Ovary (tissue), 3 donors: ENCODE results near the gene ABHD12.

Source experiments
- CTCF ChIP-seq, 3 donors: fragments of 450-650 bp in 2 of 3; fragments of 200-600 bp in 1 of 3; IDR thresholded peaks; one replicate each; pipeline versions ENCODE4 v1.5.1 to v1.8.0; 2016 to 2022; ENCODE audit warnings: antibody characterized with exemption in 3 of 3, mild to moderate bottlenecking in 1 of 3
- EP300 ChIP-seq: sonication (generic); formaldehyde crosslinking; IDR thresholded peaks from one replicate; pipeline ENCODE4 v1.6.1; 2017; ENCODE audit warnings: antibody characterized with exemption
- POLR2A ChIP-seq: fragments of 450-650 bp; IDR thresholded peaks from one replicate; pipeline ENCODE4 v1.6.1; 2017; ENCODE audit warnings: antibody characterized with exemption, mild to moderate bottlenecking, moderate library complexity
- donor health status: DM: no; HTN: no; CAD: no.

GRCh38 chr20:25378189-25378883, 12.3 kb downstream of the ABHD12 start:
- TF ChIP-seq EP300 (no peak), CTCF (IDR thresholded peaks at IDR 0.05) (no peak), POLR2A (no peak)
